ENCODE results near the gene TTLL9. TPM values are rescaled to one million over a fixed set of nuclear protein-coding genes. Genes with fewer than 3 reads are reported as not detected.

The TTLL9 gene
- total RNA-seq, 5 donors from 2014 or later (not counting 1 experiment from before 2014, with no cell fraction given) = 0.16 TPM; not detected in 4

- ChIA-PET CTCF (no interaction called here), POLR2A (interaction anchor here in 1 of 2 donors (0.6 kb wide), 1 partner anchor 36 kb away, joined by 6 read pairs; no protein-coding TSS in a partner anchor)
- DNase-seq (no peak), ATAC-seq (replicated peaks in 1 of 4) (no peak)
- Histone ChIP-seq H3K9me3 (no peaks in the 10 kb centered on the region), H3K27ac (ENCODE audit: low read length) (no peak overlapping the region), H3K4me1 (ENCODE audit: control insufficient read depth in 1 of 2, extremely low read depth in 1 of 2, insufficient read depth in 2 of 2, low read length in 2 of 2) (no peaks in the 10 kb centered on the region), H3K36me3 (ENCODE audit: control insufficient read depth in 2 of 2, extremely low read depth in 1 of 2, insufficient read depth in 1 of 2, low read length in 1 of 2) (no peaks in the 10 kb centered on the region), H3K27me3 (replicated peaks in 1 of 2; ENCODE audit: control insufficient read depth in 2 of 2, extremely low read depth in 1 of 2, insufficient read depth in 2 of 2, low read length in 1 of 2) (peaks cover 0 to 19% of the 10 kb centered on the region in 2 experiments), H3K4me3 (ENCODE audit: control insufficient read depth in 1 of 2, extremely low read depth in 1 of 2, low read length in 1 of 2) (no peak overlapping the region)
- no peak overlapping the region for H3K4me3 Mint-ChIP-seq
- H3K4me1 Mint-ChIP-seq = no peaks in the 10 kb centered on the region
- H3K27me3 Mint-ChIP-seq = peaks cover 0 to 6% of the 10 kb centered on the region in 2 donors
- no peaks in the 10 kb centered on the region for H3K9me3 Mint-ChIP-seq
- H3K27ac Mint-ChIP-seq = peak overlapping the region in 1 of 2 donors; percentile 42
- no peaks in the 10 kb centered on the region for H3K36me3 Mint-ChIP-seq
- WGBS (ENCODE audit: insufficient coverage) = 97% methylated on average over 4 of the region's 11 CpGs
These were observed 38.0 kb downstream of the TTLL9 start for GRCh38 chr20:31908424-31908823.

- 86% methylated on average over 14 of the region's 17 CpGs for WGBS (ENCODE audit: insufficient coverage)
- no peak overlapping the region for H3K27ac ChIP-seq (ENCODE audit: low read length)
These were observed 39.0 kb downstream of the TTLL9 start for GRCh38 chr20:31909253-31910070.

GRCh38 chr20:31910071-31910803 lies 39.8 kb downstream of the TTLL9 start:
- CTCF ChIA-PET = interaction anchor here in 1 of 2 donors (0.6 kb wide), 1 partner anchor 744 kb away, joined by 3 read pairs; no protein-coding TSS in a partner anchor
- no peak for DNase-seq
- Histone ChIP-seq H3K27me3 (replicated peaks in 1 of 2; ENCODE audit: control insufficient read depth in 2 of 2, extremely low read depth in 1 of 2, insufficient read depth in 2 of 2, low read length in 1 of 2) (peaks cover 0 to 12% of the 10 kb centered on the region in 2 experiments), H3K9me3 (no peaks in the 10 kb centered on the region), H3K27ac (ENCODE audit: low read length) (no peak overlapping the region), H3K4me1 (ENCODE audit: control insufficient read depth in 1 of 2, extremely low read depth in 1 of 2, insufficient read depth in 2 of 2, low read length in 2 of 2) (no peaks in the 10 kb centered on the region), H3K4me3 (ENCODE audit: control insufficient read depth in 1 of 2, extremely low read depth in 1 of 2, low read length in 1 of 2) (no peak overlapping the region), H3K36me3 (ENCODE audit: control insufficient read depth in 2 of 2, extremely low read depth in 1 of 2, insufficient read depth in 1 of 2, low read length in 1 of 2) (no peaks in the 10 kb centered on the region)
- POLR2A ChIA-PET = no interaction called here
- Mint-ChIP-seq H3K27me3 (peaks cover 0 to 4% of the 10 kb centered on the region in 2 donors), H3K4me3 (no peak overlapping the region), H3K9me3 (no peaks in the 10 kb centered on the region), H3K4me1 (no peaks in the 10 kb centered on the region), H3K27ac (no peak overlapping the region), H3K36me3 (no peaks in the 10 kb centered on the region)
- no peak for ATAC-seq (replicated peaks in 1 of 4)
- 90% methylated on average over 3 of the region's 4 CpGs for WGBS (ENCODE audit: insufficient coverage)

More at GRCh38 chr20:31909253-31910070, 39.0 kb downstream of the TTLL9 start:
- Mint-ChIP-seq H3K27me3 (peaks cover 0 to 8% of the 10 kb centered on the region in 2 donors), H3K9me3 (no peaks in the 10 kb centered on the region), H3K27ac (no peak overlapping the region), H3K4me3 (no peak overlapping the region), H3K36me3 (no peaks in the 10 kb centered on the region), H3K4me1 (no peaks in the 10 kb centered on the region)
- CTCF ChIA-PET = no interaction called here
- no peak for DNase-seq
- POLR2A ChIA-PET = no interaction called here
- ATAC-seq (replicated peaks in 1 of 4) = no peak
- Histone ChIP-seq H3K4me3 (ENCODE audit: control insufficient read depth in 1 of 2, extremely low read depth in 1 of 2, low read length in 1 of 2) (no peak overlapping the region), H3K36me3 (ENCODE audit: control insufficient read depth in 2 of 2, extremely low read depth in 1 of 2, insufficient read depth in 1 of 2, low read length in 1 of 2) (no peaks in the 10 kb centered on the region), H3K4me1 (ENCODE audit: control insufficient read depth in 1 of 2, extremely low read depth in 1 of 2, insufficient read depth in 2 of 2, low read length in 2 of 2) (no peaks in the 10 kb centered on the region), H3K9me3 (no peaks in the 10 kb centered on the region), H3K27me3 (replicated peaks in 1 of 2; ENCODE audit: control insufficient read depth in 2 of 2, extremely low read depth in 1 of 2, insufficient read depth in 2 of 2, low read length in 1 of 2) (peaks cover 0 to 16% of the 10 kb centered on the region in 2 experiments)

- H3K27me3 Mint-ChIP-seq = peaks cover 2% of the 10 kb centered on the region in 2 donors
- no peak overlapping the region for H3K4me3 Mint-ChIP-seq
- peaks cover 0 to 6% of the 10 kb centered on the region in 2 experiments for H3K27me3 ChIP-seq (replicated peaks in 1 of 2; ENCODE audit: control insufficient read depth in 2 of 2, extremely low read depth in 1 of 2, insufficient read depth in 2 of 2, low read length in 1 of 2)
- no peak overlapping the region for H3K27ac Mint-ChIP-seq
- POLR2A ChIA-PET = no interaction called here
- 85% methylated on average over 9 of the region's 15 CpGs for WGBS (ENCODE audit: insufficient coverage)
- no peak for DNase-seq
- no peaks in the 10 kb centered on the region for H3K9me3 ChIP-seq
- H3K4me3 ChIP-seq (ENCODE audit: control insufficient read depth in 1 of 2, extremely low read depth in 1 of 2, low read length in 1 of 2) = no peak overlapping the region
- no peak overlapping the region for H3K27ac ChIP-seq (ENCODE audit: low read length)
- ATAC-seq (replicated peaks in 1 of 4) = no peak
- H3K9me3 Mint-ChIP-seq = no peaks in the 10 kb centered on the region
- no peaks in the 10 kb centered on the region for H3K4me1 ChIP-seq (ENCODE audit: control insufficient read depth in 1 of 2, extremely low read depth in 1 of 2, insufficient read depth in 2 of 2, low read length in 2 of 2)
- H3K36me3 ChIP-seq (ENCODE audit: control insufficient read depth in 2 of 2, extremely low read depth in 1 of 2, insufficient read depth in 1 of 2, low read length in 1 of 2) = no peaks in the 10 kb centered on the region
- CTCF ChIA-PET = interaction anchor here in 1 of 2 donors (0.8 kb wide), 1 partner anchor 75 kb away, joined by 3 read pairs; no protein-coding TSS in a partner anchor
- no peaks in the 10 kb centered on the region for H3K4me1 Mint-ChIP-seq
- no peaks in the 10 kb centered on the region for H3K36me3 Mint-ChIP-seq
These were observed 43.2 kb downstream of the TTLL9 start for GRCh38 chr20:31913431-31914157.

GRCh38 chr20:31914170-31914569 lies 43.7 kb downstream of the TTLL9 start:
- Histone ChIP-seq H3K36me3 (ENCODE audit: control insufficient read depth in 2 of 2, extremely low read depth in 1 of 2, insufficient read depth in 1 of 2, low read length in 1 of 2) (no peaks in the 10 kb centered on the region), H3K4me3 (ENCODE audit: control insufficient read depth in 1 of 2, extremely low read depth in 1 of 2, low read length in 1 of 2) (no peak overlapping the region), H3K9me3 (no peaks in the 10 kb centered on the region), H3K27ac (ENCODE audit: low read length) (no peak overlapping the region), H3K4me1 (ENCODE audit: control insufficient read depth in 1 of 2, extremely low read depth in 1 of 2, insufficient read depth in 2 of 2, low read length in 2 of 2) (no peaks in the 10 kb centered on the region), H3K27me3 (replicated peaks in 1 of 2; ENCODE audit: control insufficient read depth in 2 of 2, extremely low read depth in 1 of 2, insufficient read depth in 2 of 2, low read length in 1 of 2) (peaks cover 0 to 5% of the 10 kb centered on the region in 2 experiments)
- ChIA-PET POLR2A (interaction anchor here in 1 of 2 donors (0.6 kb wide), 1 partner anchor 41 kb away, joined by 3 read pairs; no protein-coding TSS in a partner anchor), CTCF (interaction anchor here in 1 of 2 donors (0.8 kb wide), 1 partner anchor 76 kb away, joined by 3 read pairs; no protein-coding TSS in a partner anchor)
- WGBS (ENCODE audit: insufficient coverage) = 73% methylated on average over 1 of the region's 5 CpGs
- DNase-seq (no peak), ATAC-seq (replicated peaks in 1 of 4) (no peak)
- H3K4me1 Mint-ChIP-seq = no peaks in the 10 kb centered on the region
- peaks cover 2 to 7% of the 10 kb centered on the region in 2 donors for H3K27me3 Mint-ChIP-seq
- H3K4me3 Mint-ChIP-seq = no peak overlapping the region
- H3K9me3 Mint-ChIP-seq = no peaks in the 10 kb centered on the region
- no peaks in the 10 kb centered on the region for H3K36me3 Mint-ChIP-seq
- no peak overlapping the region for H3K27ac Mint-ChIP-seq

All from T-cell (primary cell).